Urinary bladder (tissue), 4 donors: ENCODE measurements around the gene NISCH. TPM values are rescaled to one million over a fixed set of nuclear protein-coding genes. Genes with fewer than 3 reads are reported as not detected.

Experiments
- DNase-seq: peaks from one replicate; pipeline ENCODE4 v3.0.0-alpha.2; 2015; ENCODE audit errors: extremely low spot score
- H3K27ac ChIP-seq: one replicate; pipeline ENCODE4 v1.5.1; 2013; ENCODE audit warnings: low read depth, mild to moderate bottlenecking, moderate library complexity
- H3K36me3 ChIP-seq: one replicate; pipeline ENCODE4 v1.6.1; 2013; ENCODE audit warnings: mild to moderate bottlenecking, moderate library complexity; ENCODE audit not compliant: insufficient read depth
- H3K4me1 ChIP-seq: one replicate; pipeline ENCODE4 v1.6.1; 2013; ENCODE audit warnings: mild to moderate bottlenecking, moderate library complexity; ENCODE audit not compliant: insufficient read depth
- H3K4me3 ChIP-seq: one replicate; pipeline ENCODE4 v1.5.1; 2013; ENCODE audit warnings: low read depth, low read length
- WGBS: extraction: QIAGEN DNeasy Blood & Tissue Kit; methylation state at CpG from one replicate; pipeline ENCODE4 v1.1.7; 2013; 5-methylcytosine and 5-hydroxymethylcytosine counted together
- polyA plus RNA-seq: library from polyadenylated mRNA; stranded (reverse); fragments of 200-250 nt; gene quantifications from one replicate; pipeline ENCODE4 v1.2.3, GENCODE V29; 2013
- total RNA-seq: library from RNA; depleted of rRNA; stranded (reverse); fragments of >200 nt; gene quantifications from one replicate; pipeline ENCODE4 v1.2.3, GENCODE V29; 2014
- donor health status: healthy with polysubstance abuse.
- donor health status: healthy.

NISCH gene
- total and polyA plus RNA-seq, 2 donors: 83.6 to 85.3 TPM

DNA sequence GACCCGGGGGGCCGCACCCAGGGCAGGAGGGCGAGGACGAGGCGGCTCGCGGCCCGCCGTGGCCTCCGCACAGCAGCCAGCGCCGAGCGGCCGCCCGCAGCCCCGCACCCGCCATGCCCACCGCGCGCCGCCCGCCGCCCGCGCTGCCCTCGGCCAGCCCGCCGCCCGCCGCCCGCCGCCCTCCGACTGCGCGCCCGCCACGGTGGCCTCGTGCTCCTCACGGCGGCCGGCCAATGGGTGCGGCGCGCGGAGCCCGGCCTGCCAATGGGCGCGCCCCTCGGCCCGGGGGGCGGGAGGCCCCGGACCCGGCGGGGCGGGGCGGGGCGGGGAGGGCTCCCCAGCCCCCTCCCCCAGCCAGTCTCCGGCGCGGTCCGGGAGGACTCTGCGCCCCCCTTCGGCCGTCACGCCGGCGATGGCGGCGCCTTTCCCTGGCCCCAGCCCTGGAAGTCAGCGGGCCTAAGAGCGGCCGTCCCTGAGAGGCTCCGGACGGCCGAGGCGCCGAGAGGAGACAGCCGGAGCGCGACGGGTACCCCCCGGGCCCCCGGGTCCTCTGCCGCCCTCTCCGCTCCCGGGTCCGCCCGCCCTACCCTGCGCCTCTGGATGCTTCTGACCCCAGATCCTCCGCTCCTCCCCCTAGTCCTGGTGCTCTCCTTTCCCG, 78.3 kb downstream of the NISCH start, which contains the start of gene NT5DC2:
NT5DC2 (minus strand) TSS at position 235 of the 658 bp plus-strand sequence; CDS start at position 115, 120 bp downstream.
- 1% methylated on average over 78 of the region's 91 CpGs for WGBS
- H3K27ac ChIP-seq: peak within 1 kb of the TSS; percentile 78
- no peak for DNase-seq
- H3K4me3 ChIP-seq: peak within 1 kb of the TSS; percentile 78
- no peaks in the 10 kb centered on the region for H3K36me3 ChIP-seq
- peaks cover 3% of the 10 kb centered on the region for H3K4me1 ChIP-seq

DNA sequence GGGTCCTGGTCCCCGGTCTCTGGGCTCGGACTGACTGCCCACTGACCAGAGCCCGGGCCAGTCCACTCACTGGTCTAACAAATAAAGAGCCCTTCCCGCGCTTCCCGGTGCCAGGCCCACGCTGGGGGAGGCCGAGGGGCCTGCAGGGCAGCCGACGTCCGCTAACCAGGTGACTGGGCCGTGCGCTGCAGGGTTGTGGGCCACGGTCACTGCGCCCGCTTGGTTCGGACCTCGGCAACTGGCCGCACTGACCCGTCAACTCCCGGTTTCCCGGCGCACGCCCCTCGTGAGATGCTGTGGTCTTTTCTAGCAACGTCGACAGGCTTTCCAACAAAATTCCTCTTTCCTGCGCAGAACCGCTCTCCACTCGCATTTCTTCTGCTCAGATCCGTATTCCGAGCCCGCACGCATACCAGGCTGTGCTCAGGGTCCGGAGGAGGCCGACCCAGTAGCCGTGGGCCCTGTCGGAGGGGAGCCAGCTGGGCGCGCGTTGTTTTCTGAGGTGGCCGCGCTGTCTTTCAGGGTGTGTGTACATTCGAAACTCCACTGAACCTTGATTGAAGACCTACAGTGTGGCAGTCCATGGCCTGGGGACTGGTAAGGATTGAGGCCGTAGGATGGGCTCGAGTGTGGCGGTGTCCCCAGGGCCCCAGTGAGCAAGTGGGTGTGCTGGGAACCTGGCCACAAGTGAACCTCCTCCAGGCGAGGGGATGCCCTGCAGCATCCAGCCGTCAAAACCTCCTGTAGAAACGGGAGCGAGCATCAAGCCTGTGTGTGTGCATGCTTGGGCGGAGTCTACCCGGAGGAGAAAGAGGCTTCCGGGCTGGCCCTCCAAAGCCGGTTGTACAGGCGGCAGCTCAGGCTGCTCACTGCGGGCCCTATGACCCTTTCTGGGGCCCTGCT, 79.1 kb downstream of the NISCH start:
- no peak for DNase-seq
- Histone ChIP-seq H3K4me3 (peak overlapping the region; percentile 78), H3K36me3 (no peaks in the 10 kb centered on the region), H3K4me1 (peaks cover 3% of the 10 kb centered on the region), H3K27ac (peak overlapping the region; percentile 78)
- 26% methylated on average over 57 of the region's 57 CpGs for WGBS

DNA sequence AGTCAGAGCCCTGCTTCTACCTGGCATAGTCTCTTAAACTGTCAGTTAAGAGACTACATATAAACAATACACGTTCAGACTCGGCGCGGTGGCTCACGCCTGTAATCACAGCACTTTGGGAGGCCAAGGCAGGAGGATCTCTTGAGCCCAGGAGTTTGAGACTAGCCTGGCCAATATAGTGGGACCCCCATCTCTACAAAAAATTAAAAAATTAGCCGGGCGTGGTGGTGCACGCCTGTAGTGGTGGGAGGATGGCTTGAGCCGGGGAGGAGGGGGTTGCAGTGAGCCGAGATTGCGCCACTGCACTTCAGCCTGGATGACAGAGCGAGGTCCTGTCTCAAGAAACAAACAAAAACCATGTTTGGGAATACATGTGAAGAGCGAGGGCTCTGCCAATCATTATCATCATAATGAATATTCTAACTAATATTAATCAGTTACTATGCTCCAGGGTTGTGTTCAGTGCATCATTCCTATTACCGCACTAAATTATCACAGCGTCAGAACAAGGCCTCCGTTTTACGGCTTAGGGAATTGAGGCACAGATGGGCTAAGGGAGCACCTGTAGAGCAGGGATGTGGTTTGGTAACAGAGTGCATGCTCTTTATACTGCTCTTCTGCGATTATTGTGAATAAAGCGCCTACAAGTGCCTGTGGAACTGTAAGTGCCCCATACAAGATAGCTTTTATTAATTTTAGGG, 80.2 kb downstream of the NISCH start:
- WGBS: 88% methylated on average over 19 of the region's 19 CpGs
- Histone ChIP-seq H3K4me1 (peaks cover 3% of the 10 kb centered on the region), H3K27ac (no peak overlapping the region), H3K36me3 (no peaks in the 10 kb centered on the region), H3K4me3 (no peak overlapping the region)
- no peak for DNase-seq

DNA sequence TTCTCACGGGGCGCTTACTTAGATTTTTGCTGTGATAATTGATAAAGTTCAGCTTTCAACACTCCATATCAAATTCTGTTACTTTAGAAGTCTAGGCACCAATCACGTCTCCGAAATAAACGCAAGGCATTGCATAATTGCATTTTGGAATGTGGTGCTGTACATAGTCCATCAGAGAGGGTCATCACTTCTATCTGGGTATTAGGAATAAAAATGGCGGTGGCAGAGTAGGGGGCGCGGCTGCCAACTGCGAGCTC, 80.6 kb downstream of the NISCH start:
- WGBS: 11% methylated on average over 9 of the region's 9 CpGs
- no peak overlapping the region for H3K4me3 ChIP-seq
- H3K36me3 ChIP-seq: no peaks in the 10 kb centered on the region
- no peak for DNase-seq
- peaks cover 3% of the 10 kb centered on the region for H3K4me1 ChIP-seq
- H3K27ac ChIP-seq: no peak overlapping the region

DNA sequence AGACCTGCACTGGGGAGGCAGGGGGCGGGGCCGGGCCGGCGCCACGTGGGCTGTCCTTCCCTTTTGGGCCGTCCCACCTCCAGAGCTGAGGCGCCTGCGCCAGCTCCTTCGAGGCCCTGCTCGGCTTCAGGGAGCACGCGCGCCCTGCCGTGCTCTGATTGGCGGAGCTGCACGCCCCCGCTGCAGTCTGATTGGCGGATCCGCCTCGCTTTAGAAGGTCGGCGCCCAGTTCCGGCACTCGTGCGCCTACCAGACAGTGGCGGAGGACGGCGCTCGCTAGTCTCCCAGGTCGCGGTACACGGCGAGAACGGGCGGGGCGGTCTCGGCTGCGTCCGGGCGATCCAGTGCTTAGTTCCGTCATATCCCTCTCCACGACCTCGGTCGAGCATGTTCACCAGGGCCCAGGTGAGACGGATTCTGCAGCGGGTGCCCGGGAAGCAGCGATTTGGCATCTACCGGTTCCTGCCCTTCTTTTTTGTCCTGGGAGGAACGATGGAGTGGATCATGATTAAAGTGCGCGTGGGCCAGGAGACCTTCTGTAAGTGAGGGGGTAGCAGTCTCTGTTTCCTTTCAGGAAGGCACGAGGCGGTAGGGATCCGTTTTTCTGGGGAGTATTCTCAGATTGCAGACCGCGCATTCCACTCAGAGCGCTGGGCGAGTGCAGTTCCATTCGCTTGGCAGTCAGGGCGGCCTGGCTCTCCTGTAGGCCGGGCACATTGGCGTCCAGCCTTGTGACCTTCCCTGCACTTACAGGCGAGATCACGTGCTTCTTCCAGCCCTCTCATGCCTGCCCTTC, 81.2 kb downstream of the NISCH start, which contains the start of gene UQCC5:
UQCC5 (plus strand) TSS at position 237 of the 796 bp plus-strand sequence; CDS start at position 388, 151 bp downstream.
- H3K4me1 ChIP-seq: peaks cover 3% of the 10 kb centered on the region
- peak; percentile 92 for DNase-seq
- peak within 1 kb of the TSS; percentile 53 for H3K4me3 ChIP-seq
- under 1% methylated on average over 65 of the region's 65 CpGs for WGBS
- H3K27ac ChIP-seq: peak within 1 kb of the TSS; percentile 63
- no peaks in the 10 kb centered on the region for H3K36me3 ChIP-seq

DNA sequence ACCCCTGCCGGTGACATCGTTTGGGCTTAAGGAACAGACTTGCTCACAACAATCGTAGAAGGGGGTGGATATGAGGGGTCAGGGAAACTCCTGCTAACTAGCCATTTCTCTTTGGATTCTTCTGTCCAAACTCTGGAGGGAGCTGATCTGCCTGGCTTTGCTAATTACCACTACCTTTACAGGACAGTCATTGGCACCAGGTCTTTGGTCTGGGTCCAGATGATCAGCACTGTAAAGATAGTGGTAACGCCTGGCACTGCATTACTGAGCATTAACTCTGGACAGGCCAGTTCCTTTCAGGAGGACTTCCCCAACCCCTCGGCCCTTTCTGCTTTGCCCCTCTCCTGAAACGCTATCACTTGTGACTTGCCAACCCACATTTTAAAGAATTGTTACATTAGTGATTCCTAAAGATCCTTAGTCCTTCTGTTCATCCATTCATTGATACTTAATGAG, 81.8 kb downstream of the NISCH start:
- H3K4me3 ChIP-seq: peak overlapping the region; percentile 53
- WGBS: 3% methylated on average over 6 of the region's 6 CpGs
- DNase-seq: no peak
- H3K36me3 ChIP-seq: no peaks in the 10 kb centered on the region
- peak overlapping the region; percentile 63 for H3K27ac ChIP-seq
- H3K4me1 ChIP-seq: peaks cover 3% of the 10 kb centered on the region

DNA sequence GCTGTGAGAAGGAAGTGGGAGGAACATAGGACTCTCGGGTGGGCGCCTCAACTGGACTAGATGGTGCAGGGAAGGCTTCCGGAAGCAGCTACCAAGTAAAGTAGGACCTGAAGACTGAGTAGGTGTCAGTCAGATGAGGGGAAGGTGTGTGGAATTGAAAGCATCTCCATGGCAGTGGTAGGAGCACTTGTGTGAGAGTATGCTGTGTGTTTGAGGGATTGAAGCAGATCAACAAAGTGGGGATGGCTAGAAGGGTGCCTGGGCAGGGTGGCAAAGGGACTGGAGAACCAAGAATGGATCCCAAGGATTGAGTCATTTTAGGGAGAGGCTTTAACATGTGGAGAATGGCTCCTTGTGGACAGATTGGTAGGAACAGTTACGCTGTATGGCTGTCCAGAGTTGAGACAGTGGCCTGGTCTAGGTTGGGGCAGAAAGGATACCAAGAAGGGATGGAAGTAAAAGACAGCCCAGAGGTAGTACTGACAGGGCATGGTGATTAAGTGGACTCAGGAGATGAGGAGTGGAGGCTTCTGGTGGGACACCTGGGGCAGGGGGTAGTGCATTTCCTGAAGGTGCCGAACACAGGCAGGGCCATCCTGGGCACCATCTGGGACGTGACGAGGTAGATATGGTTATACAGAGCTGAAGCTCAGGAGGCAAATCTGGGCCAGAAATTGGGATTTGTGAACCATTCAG, 82.5 kb downstream of the NISCH start:
- Histone ChIP-seq H3K27ac (no peak overlapping the region), H3K36me3 (no peaks in the 10 kb centered on the region), H3K4me1 (peaks cover 3% of the 10 kb centered on the region), H3K4me3 (peak overlapping the region; percentile 53)
- 80% methylated on average over 7 of the region's 7 CpGs for WGBS
- no peak for DNase-seq

DNA sequence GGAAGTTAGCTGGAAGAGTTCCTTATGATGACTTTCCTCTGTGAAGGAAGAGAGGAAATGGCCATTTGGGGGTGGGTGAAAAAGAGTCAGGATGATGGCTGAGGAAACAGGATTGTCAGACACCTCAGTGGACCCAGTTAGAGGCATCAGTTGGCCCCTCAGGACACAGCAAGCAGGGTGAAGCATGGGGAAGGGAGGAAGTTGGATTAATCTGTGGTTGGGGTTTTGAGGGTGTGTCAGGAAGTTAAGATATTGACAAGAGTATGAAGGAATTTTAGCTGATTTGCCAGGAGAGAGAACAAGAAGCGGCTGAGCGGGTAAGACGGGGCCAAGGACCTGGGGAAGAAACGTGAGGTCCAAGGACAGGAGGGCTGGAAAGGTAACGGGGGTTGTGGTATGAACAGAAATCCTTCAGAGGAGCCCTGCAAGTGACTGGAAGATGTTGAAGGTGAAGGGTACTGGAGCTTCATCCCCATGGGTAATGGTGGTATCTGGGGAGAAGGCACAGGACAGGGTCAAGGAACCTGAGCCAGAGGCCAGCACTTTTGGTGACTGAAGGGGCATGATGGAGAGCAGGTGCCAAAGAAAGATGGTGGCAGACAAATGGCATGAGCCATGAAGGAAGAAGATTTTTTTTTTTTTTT, 83.7 kb downstream of the NISCH start:
- no peak overlapping the region for H3K4me3 ChIP-seq
- no peaks in the 10 kb centered on the region for H3K36me3 ChIP-seq
- WGBS: 89% methylated on average over 5 of the region's 5 CpGs
- DNase-seq: no peak
- H3K4me1 ChIP-seq: peaks cover 3% of the 10 kb centered on the region
- no peak overlapping the region for H3K27ac ChIP-seq

DNA sequence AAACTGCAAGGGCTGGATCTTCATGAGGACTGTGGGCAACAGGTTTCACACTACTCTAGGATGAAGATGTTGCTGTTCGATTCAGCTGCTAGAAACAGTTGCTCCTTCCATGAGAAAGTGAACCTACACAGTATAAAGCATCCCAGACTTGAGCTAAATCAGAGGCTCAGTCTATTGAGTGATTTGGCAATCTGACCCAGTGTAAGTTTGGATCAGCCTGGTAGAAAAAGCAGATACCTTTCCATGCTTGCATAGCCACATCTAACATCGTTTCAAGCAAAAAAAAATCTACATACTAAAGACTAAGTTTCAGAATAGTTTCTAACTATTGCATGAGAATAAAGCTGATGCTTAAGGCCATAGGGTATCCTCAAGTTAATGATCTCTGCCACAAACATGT, 85.6 kb downstream of the NISCH start:
- DNase-seq: no peak
- no peaks in the 10 kb centered on the region for H3K36me3 ChIP-seq
- WGBS: 89% methylated on average over 2 of the region's 2 CpGs
- H3K27ac ChIP-seq: no peak overlapping the region
- no peak overlapping the region for H3K4me3 ChIP-seq
- H3K4me1 ChIP-seq: peaks cover 3% of the 10 kb centered on the region

Other genes starting within 250 kb of the NISCH start
- gene TLR9, start 230.0 kb upstream of the NISCH start, total RNA-seq: 0.11 TPM
- 0.33 TPM for gene TLR9, start 230.0 kb upstream of the NISCH start, polyA plus RNA-seq
- gene TWF2, start 216.4 kb upstream of the NISCH start, total RNA-seq: 36.7 TPM
- gene TWF2, start 216.4 kb upstream of the NISCH start, polyA plus RNA-seq: 75.3 TPM
- 12.3 TPM for gene PPM1M, start 209.8 kb upstream of the NISCH start, total RNA-seq
- 27.1 TPM for gene PPM1M, start 209.8 kb upstream of the NISCH start, polyA plus RNA-seq
- gene WDR82, start 177.0 kb upstream of the NISCH start, total RNA-seq: 70.2 TPM
- 73.7 TPM for gene WDR82, start 177.0 kb upstream of the NISCH start, polyA plus RNA-seq
- 4.2 TPM for gene GLYCTK, start 167.8 kb upstream of the NISCH start, total RNA-seq
- 7.7 TPM for gene GLYCTK, start 167.8 kb upstream of the NISCH start, polyA plus RNA-seq
- 3.5 TPM for gene DNAH1, start 139.3 kb upstream of the NISCH start, total RNA-seq
- gene DNAH1, start 139.3 kb upstream of the NISCH start, polyA plus RNA-seq: 2.2 TPM
- gene BAP1, start 45.6 kb upstream of the NISCH start, total RNA-seq: 32.4 TPM
- gene BAP1, start 45.6 kb upstream of the NISCH start, polyA plus RNA-seq: 62.7 TPM
- 5.3 TPM for gene PHF7, start 44.9 kb upstream of the NISCH start, total RNA-seq
- gene PHF7, start 44.9 kb upstream of the NISCH start, polyA plus RNA-seq: 6.8 TPM
- 7.6 TPM for gene SEMA3G, start 10.5 kb upstream of the NISCH start, total RNA-seq
- 28.5 TPM for gene SEMA3G, start 10.5 kb upstream of the NISCH start, polyA plus RNA-seq
- gene TNNC1, start 1.6 kb upstream of the NISCH start, total RNA-seq: 68.4 TPM
- gene TNNC1, start 1.6 kb upstream of the NISCH start, polyA plus RNA-seq: 3.1 TPM
- gene STAB1, start 39.7 kb downstream of the NISCH start, total RNA-seq: 73.5 TPM
- 91.8 TPM for gene STAB1, start 39.7 kb downstream of the NISCH start, polyA plus RNA-seq
- gene NT5DC2, start 78.3 kb downstream of the NISCH start, total RNA-seq: 32.9 TPM
- gene NT5DC2, start 78.3 kb downstream of the NISCH start, polyA plus RNA-seq: 63.8 TPM
- 5.7 TPM for gene UQCC5, start 81.0 kb downstream of the NISCH start, total RNA-seq
- gene UQCC5, start 81.0 kb downstream of the NISCH start, polyA plus RNA-seq: 38.4 TPM
- 125 TPM for gene PBRM1, start 230.3 kb downstream of the NISCH start, total RNA-seq
- 25.1 TPM for gene PBRM1, start 230.3 kb downstream of the NISCH start, polyA plus RNA-seq
- gene GNL3, start 230.4 kb downstream of the NISCH start, total RNA-seq: 163 TPM
- gene GNL3, start 230.4 kb downstream of the NISCH start, polyA plus RNA-seq: 47.0 TPM